GM23338 (cell line): ENCODE results near the gene TP73. TPM values are rescaled to one million over a fixed set of nuclear protein-coding genes. Genes with fewer than 3 reads are reported as not detected.

Source experiments
- ATAC-seq: fragments of 200-7000 bp; cut with Tn5 transposase; 3 replicates; pipeline ENCODE4 v1.9.1; 2020
- DNase-seq: peaks from one replicate; pipeline ENCODE4 v3.0.0-alpha.2; 2015; ENCODE audit warnings: low spot score
- H2AFZ ChIP-seq: fragments of 200-600 bp; sonication (generic); 2 replicates; pipeline ENCODE4 v1.8.0; 2016; ENCODE audit warnings: antibody characterized with exemption, mild to moderate bottlenecking, moderate library complexity
- H3F3A ChIP-seq: fragments of 200-600 bp; sonication (generic); replicated peaks from 2 replicates; pipeline ENCODE4 v1.8.0; 2017; ENCODE audit warnings: antibody characterized with exemption, mixed run types, low read depth
- H3K27ac ChIP-seq: fragments of 200-600 bp; sonication (generic); 2 replicates; pipeline ENCODE4 v1.6.1; 2016; ENCODE audit warnings: low read depth
- H3K27me3 ChIP-seq: fragments of 200-600 bp; sonication (generic); 2 replicates; pipeline ENCODE4 v1.8.0; 2016; ENCODE audit warnings: mild to moderate bottlenecking, mixed run types, moderate library complexity; ENCODE audit not compliant: insufficient read depth
- H3K36me3 ChIP-seq: fragments of 200-600 bp; sonication (generic); 2 replicates; pipeline ENCODE4 v1.8.0; 2016; ENCODE audit warnings: mild to moderate bottlenecking; ENCODE audit not compliant: insufficient read depth
- H3K4me1 ChIP-seq: fragments of 200-600 bp; sonication (generic); 2 replicates; pipeline ENCODE4 v1.8.0; 2016; ENCODE audit warnings: mild to moderate bottlenecking, moderate library complexity; ENCODE audit not compliant: insufficient read depth
- H3K4me2 ChIP-seq: fragments of 200-600 bp; sonication (generic); 2 replicates; pipeline ENCODE4 v1.7.1; 2017; ENCODE audit warnings: mixed run types
- H3K4me3 ChIP-seq: fragments of 200-600 bp; sonication (generic); 2 replicates; pipeline ENCODE4 v1.6.1; 2016; ENCODE audit warnings: mixed run types
- H3K79me2 ChIP-seq: fragments of 200-600 bp; sonication (generic); replicated peaks from 2 replicates; pipeline ENCODE4 v1.8.0; 2017; ENCODE audit warnings: mild to moderate bottlenecking; ENCODE audit not compliant: insufficient read depth
- H3K9me2 ChIP-seq: fragments of 200-600 bp; sonication (generic); 2 replicates; pipeline ENCODE4 v1.8.0; 2017; ENCODE audit not compliant: insufficient read depth
- H4K20me1 ChIP-seq: fragments of 200-600 bp; sonication (generic); replicated peaks from 2 replicates; pipeline ENCODE4 v1.8.0; 2017; ENCODE audit warnings: mild to moderate bottlenecking; ENCODE audit not compliant: insufficient read depth
- H3K27ac Mint-ChIP-seq: 2 replicates; pipeline ENCODE4 v1.8.0; 2020; ENCODE audit warnings: inconsistent platforms, mild to moderate bottlenecking, moderate library complexity, mixed read lengths
- H3K27me3 Mint-ChIP-seq: 3 replicates; pipeline ENCODE4 v1.8.0; 2022; ENCODE audit warnings: low read depth, mild to moderate bottlenecking, moderate library complexity, mixed read lengths, inconsistent platforms; ENCODE audit not compliant: insufficient read depth, poor library complexity
- H3K36me3 Mint-ChIP-seq: 3 replicates; pipeline ENCODE4 v1.8.0; 2021; ENCODE audit warnings: low read depth, mild to moderate bottlenecking, inconsistent platforms, moderate library complexity, mixed read lengths
- H3K4me1 Mint-ChIP-seq: 3 replicates; pipeline ENCODE4 v1.8.0; 2020; ENCODE audit warnings: mild to moderate bottlenecking, inconsistent platforms, mixed read lengths
- H3K4me3 Mint-ChIP-seq: 3 replicates; pipeline ENCODE4 v1.8.0; 2021; ENCODE audit warnings: moderate library complexity, mild to moderate bottlenecking, inconsistent platforms, mixed read lengths
- H3K9me3 Mint-ChIP-seq: 3 replicates; pipeline ENCODE4 v1.8.0; 2020; ENCODE audit warnings: moderate library complexity, mild to moderate bottlenecking, inconsistent platforms, mixed read lengths
- CREB1 ChIP-seq: fragments of 250-450 bp; sonication (Bioruptor Pico); IDR thresholded peaks from 2 replicates; pipeline ENCODE4 v1.5.0; 2020; ENCODE audit warnings: low read depth, mild to moderate bottlenecking, moderate library complexity
- CTCF ChIP-seq, 2 experiments: fragments of 200-600 bp in 1 of 2; sonication (generic) in 1 of 2; conservative IDR thresholded peaks; 2 replicates each; pipeline versions ENCODE4 v1.5.1 to v1.6.1; 2016 to 2017; ENCODE audit warnings: antibody characterized with exemption in 2 of 2, low read depth in 2 of 2, mild to moderate bottlenecking in 2 of 2, moderate library complexity in 1 of 2
- ETS1 ChIP-seq: IDR thresholded peaks from 2 replicates; pipeline ENCODE4 v1.6.1; 2016; ENCODE audit warnings: antibody characterized with exemption
- EZH2 ChIP-seq: fragments of 200-600 bp; sonication (generic); IDR thresholded peaks from one replicate; pipeline ENCODE4 v1.8.0; 2017; ENCODE audit warnings: antibody characterized with exemption, mild to moderate bottlenecking, low read depth; ENCODE audit not compliant: unreplicated experiment
- EZH2phosphoT487 ChIP-seq: fragments of 200-600 bp; sonication (generic); IDR thresholded peaks from one replicate; pipeline ENCODE4 v1.8.1; 2018; ENCODE audit warnings: antibody characterized with exemption; ENCODE audit not compliant: unreplicated experiment
- JUNB ChIP-seq: IDR thresholded peaks from one replicate; pipeline ENCODE4 v1.6.1; 2016; ENCODE audit warnings: antibody characterized with exemption; ENCODE audit not compliant: unreplicated experiment
- NANOG ChIP-seq: IDR thresholded peaks from 2 replicates; pipeline ENCODE4 v1.6.1; 2016; ENCODE audit warnings: antibody characterized with exemption, borderline replicate concordance
- POLR2AphosphoS5 ChIP-seq: IDR thresholded peaks from 2 replicates; pipeline ENCODE4 v1.6.1; 2016; ENCODE audit warnings: antibody characterized with exemption, low read depth
- REST ChIP-seq: IDR thresholded peaks from one replicate; pipeline ENCODE4 v1.6.1; 2018; ENCODE audit warnings: antibody characterized with exemption; ENCODE audit not compliant: unreplicated experiment
- STAT1 ChIP-seq: IDR thresholded peaks from one replicate; pipeline ENCODE4 v1.6.1; 2016; ENCODE audit warnings: antibody characterized with exemption; ENCODE audit not compliant: unreplicated experiment
- ZNF114 ChIP-seq: fragments of 250-450 bp; sonication (Bioruptor Pico); IDR thresholded peaks from 2 replicates; pipeline ENCODE4 v1.5.0; 2020; ENCODE audit warnings: mild to moderate bottlenecking, moderate library complexity
- ZNF331 ChIP-seq: fragments of 250-450 bp; sonication (Bioruptor Pico); IDR thresholded peaks from 2 replicates; pipeline ENCODE4 v1.5.0; 2020; ENCODE audit warnings: low read depth, mild to moderate bottlenecking, moderate library complexity
- ZNF462 ChIP-seq: fragments of 250-450 bp; sonication (Bioruptor Pico); IDR thresholded peaks from 2 replicates; pipeline ENCODE4 v1.5.0; 2020; ENCODE audit warnings: mild to moderate bottlenecking, moderate library complexity
- polyA plus RNA-seq: library from polyadenylated mRNA; unstranded; fragments of >200 nt; fragmentation: Nextera tagmentation; extraction: Ambion mirVana; gene quantifications from 2 replicates; pipeline ENCODE4 v1.2.1, GENCODE V29; 2016
- total RNA-seq: library from RNA; depleted of rRNA; stranded (reverse); fragments of >200 nt; shearing (Covaris generic); gene quantifications from 2 replicates; pipeline ENCODE4 v1.2.3, GENCODE V29; 2014

The TP73 gene
- total and polyA plus RNA-seq, 2 experiments from 2014 or later = 1.4 to 3.4 TPM

GRCh38 chr1:3632298-3632697 lies 20.0 kb upstream of the TP73 start:
- Mint-ChIP-seq H3K36me3 (peaks cover 54% of the 10 kb centered on the region), H3K9me3 (no peaks in the 10 kb centered on the region), H3K4me3 (no peak overlapping the region)

More at GRCh38 chr1:3632298-3632697, 20.0 kb upstream of the TP73 start:
- no peak overlapping the region for H3K4me3 ChIP-seq
- no peaks in the 10 kb centered on the region for H3K79me2 ChIP-seq
- H4K20me1 ChIP-seq = peaks cover 3% of the 10 kb centered on the region; the same call in 1 of the 2 replicates
- peaks cover 7% of the 10 kb centered on the region for H3K27me3 Mint-ChIP-seq
- H3K27ac ChIP-seq = 0 out of 2 replicates have a peak overlapping the region, but pooled peaks have one; percentile 50
- no peak for TF ChIP-seq JUNB
- no peak for TF ChIP-seq EZH2phosphoT487
- TF ChIP-seq ZNF114 (CRISPR knock-in tag) = no peak
- no peak for TF ChIP-seq CTCF (conservative IDR thresholded peaks at IDR 0.05; ENCODE audit: low read depth in 2 of 2)
- TF ChIP-seq POLR2AphosphoS5 = no peak
- no peak for TF ChIP-seq REST
- no peak for TF ChIP-seq EZH2
- TF ChIP-seq NANOG = no peak
- no peak for TF ChIP-seq ETS1
- TF ChIP-seq CREB1 = no peak
- no peak for TF ChIP-seq ZNF331
- no peak for TF ChIP-seq STAT1
- no peak for TF ChIP-seq ZNF462 (CRISPR knock-in tag)
- H3K36me3 ChIP-seq = peaks cover 8% of the 10 kb centered on the region; the same call in 1 of the 2 replicates
- no peaks in the 10 kb centered on the region for H3K4me1 ChIP-seq
- peak overlapping the region; percentile 44; the same call in 1 of the 2 replicates for H3K27ac Mint-ChIP-seq
- DNase-seq = no peak
- no peaks in the 10 kb centered on the region for H3K9me2 ChIP-seq
- no peak for ATAC-seq
- no peak overlapping the region for H2AFZ ChIP-seq
- peaks cover 3% of the 10 kb centered on the region for H3K4me1 Mint-ChIP-seq
- H3F3A ChIP-seq = no peaks in the 10 kb centered on the region; the same call in 1 of the 2 replicates
- no peak overlapping the region for H3K4me2 ChIP-seq
- no peaks in the 10 kb centered on the region for H3K27me3 ChIP-seq
